Cardiac muscle cell (in vitro differentiated cells and primary cell): ENCODE results near the gene PAK2. TPM values are rescaled to one million over a fixed set of nuclear protein-coding genes. Genes with fewer than 3 reads are reported as not detected.
A peak's percentile ranks its signal among the peaks of the same experiment; 100 is the strongest.
"Not testable (repeated sequence)": the region's sequence is repeated elsewhere in the genome, so short reads cannot be mapped to it uniquely, and the experiment has no call there.

Experiments used
- DNase-seq, 2 donors: peaks; one replicate each; pipeline versions ENCODE4 v3.0.0 to v3.0.0-alpha.2; 2010 to 2017; ENCODE audit warnings: low read depth in 1 of 2, low spot score in 1 of 2
- H3K27ac ChIP-seq: fragments of 200-600 bp; sonication (generic); 2 replicates; pipeline ENCODE4 v1.5.1; 2016
- H3K27me3 ChIP-seq: fragments of 200-600 bp; sonication (generic); 2 replicates; pipeline ENCODE4 v1.6.0; 2016; ENCODE audit warnings: control low read depth
- H3K36me3 ChIP-seq: fragments of 200-600 bp; sonication (generic); 2 replicates; pipeline ENCODE4 v1.5.1; 2016; ENCODE audit warnings: control low read depth
- H3K4me1 ChIP-seq: fragments of 200-600 bp; sonication (generic); 2 replicates; pipeline ENCODE4 v1.8.1; 2017; ENCODE audit warnings: low read depth, mild to moderate bottlenecking, mixed run types
- H3K4me3 ChIP-seq: fragments of 200-600 bp; sonication (generic); 2 replicates; pipeline ENCODE4 v1.5.1; 2016; ENCODE audit warnings: mild to moderate bottlenecking
- H3K9me3 ChIP-seq: fragments of 200-600 bp; sonication (generic); 2 replicates; pipeline ENCODE4 v1.5.1; 2017; ENCODE audit warnings: low read depth, mild to moderate bottlenecking, control low read depth
- CTCF ChIP-seq: IDR thresholded peaks from 2 replicates; pipeline ENCODE4 v1.5.1; 2012; ENCODE audit warnings: low read depth, mild to moderate bottlenecking, low read length
- polyA plus RNA-seq: library from polyadenylated mRNA; unstranded; fragments of >200 nt; fragmentation: Nextera tagmentation; extraction: Ambion mirVana; gene quantifications from 2 replicates; pipeline ENCODE4 v1.2.1, GENCODE V29; 2016
- total RNA-seq: library from RNA; depleted of rRNA; stranded (reverse); fragments of >200 nt; gene quantifications from 2 replicates; pipeline ENCODE4 v1.2.3, GENCODE V29; 2016

The PAK2 gene
- total and polyA plus RNA-seq, 2 experiments from 2014 or later = 18.5 to 48.6 TPM

- no peak for DNase-seq
- no peaks in the 10 kb centered on the region for H3K9me3 ChIP-seq
- no peaks in the 10 kb centered on the region for H3K4me1 ChIP-seq
- H3K4me3 ChIP-seq = no peak overlapping the region
- no peak overlapping the region for H3K27ac ChIP-seq
- no peak for TF ChIP-seq CTCF
- no peaks in the 10 kb centered on the region for H3K36me3 ChIP-seq
- no peaks in the 10 kb centered on the region for H3K27me3 ChIP-seq
Observed at GRCh38 chr3:196843435-196844110, 103.9 kb downstream of the PAK2 start.

GRCh38 chr3:196844235-196845219 is 104.9 kb downstream of the PAK2 start:
- DNase-seq, H3K4me1 ChIP-seq: not testable (repeated sequence)

GRCh38 chr3:196848375-196848774 is 108.7 kb downstream of the PAK2 start:
- H3K9me3 ChIP-seq, H3K36me3 ChIP-seq, DNase-seq, H3K4me3 ChIP-seq, H3K27me3 ChIP-seq, H3K27ac ChIP-seq, H3K4me1 ChIP-seq: not testable (repeated sequence)

More at GRCh38 chr3:196844235-196845219, 104.9 kb downstream of the PAK2 start:
- not testable (repeated sequence) for H3K36me3 ChIP-seq, H3K27ac ChIP-seq, H3K27me3 ChIP-seq, H3K4me3 ChIP-seq, H3K9me3 ChIP-seq

GRCh38 chr3:196849180-196849741 is 109.6 kb downstream of the PAK2 start:
- H3K4me1 ChIP-seq = no peaks in the 10 kb centered on the region
- no peaks in the 10 kb centered on the region for H3K27me3 ChIP-seq
- H3K36me3 ChIP-seq = no peaks in the 10 kb centered on the region
- no peak for DNase-seq
- no peak for TF ChIP-seq CTCF
- no peak overlapping the region for H3K4me3 ChIP-seq
- no peaks in the 10 kb centered on the region for H3K9me3 ChIP-seq
- no peak overlapping the region for H3K27ac ChIP-seq

GRCh38 chr3:196863000-196863399 is 123.3 kb downstream of the PAK2 start:
- not testable (repeated sequence) for H3K36me3 ChIP-seq, H3K9me3 ChIP-seq, H3K4me3 ChIP-seq, H3K27me3 ChIP-seq, H3K4me1 ChIP-seq, H3K27ac ChIP-seq, DNase-seq

GRCh38 chr3:196867155-196867506 is 127.5 kb downstream of the PAK2 start:
- Histone ChIP-seq H3K4me1 (peaks cover 4% of the 10 kb centered on the region), H3K9me3 (no peaks in the 10 kb centered on the region), H3K27me3 (no peaks in the 10 kb centered on the region), H3K36me3 (no peaks in the 10 kb centered on the region), H3K27ac (peak overlapping the region; percentile 95), H3K4me3 (peak overlapping the region; percentile 96)
- DNase-seq = no peak
- TF ChIP-seq CTCF = no peak
